Measurements from ENCODE around the gene ZBTB5. TPM values are rescaled to one million over a fixed set of nuclear protein-coding genes. Genes with fewer than 3 reads are reported as not detected.

ZBTB5 gene
- total and polyA plus RNA-seq, 2 experiments from 2014 or later: 1.8 to 8.3 TPM

DNA sequence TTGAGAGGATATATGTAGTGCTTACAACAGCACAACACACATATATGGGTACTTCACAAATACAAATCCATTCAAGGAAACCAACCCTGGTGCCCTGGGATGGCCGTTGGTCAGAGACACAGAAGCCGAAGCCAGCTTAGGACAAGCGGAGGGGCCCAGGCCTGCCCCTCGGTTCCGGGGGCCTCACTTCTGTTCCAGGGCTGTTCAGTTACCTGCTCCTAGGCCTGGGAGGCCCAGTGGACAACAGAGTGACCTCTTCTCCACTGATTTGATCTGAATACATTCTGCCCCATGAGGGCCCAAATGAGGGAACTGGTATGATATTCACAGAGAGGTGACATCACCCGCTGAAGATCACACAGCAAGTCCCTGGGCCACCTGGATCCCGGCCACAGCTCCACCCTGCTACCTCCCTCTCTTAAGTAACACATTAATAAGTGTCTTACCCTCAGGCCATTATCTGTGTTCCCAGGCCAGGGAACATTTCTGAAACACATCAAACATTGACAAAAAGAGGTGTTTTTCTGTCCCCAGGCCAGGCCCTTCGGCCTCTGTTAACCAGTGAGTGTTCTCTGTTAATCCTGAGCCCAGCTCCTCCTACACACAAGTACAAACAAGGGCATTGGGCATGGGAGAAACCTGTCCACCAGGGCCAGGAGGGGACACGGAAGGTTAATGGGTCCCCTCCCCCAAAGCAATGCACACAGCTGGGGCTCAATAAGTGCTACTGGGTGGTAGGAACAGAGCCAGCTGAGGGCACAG, 47.2 kb downstream of the ZBTB5 start:
- H2AFZ ChIP-seq: no peak overlapping the region
- H3K79me2 ChIP-seq (ENCODE audit: insufficient read depth): peaks cover 6% of the 10 kb centered on the region
- DNase-seq: no peak
- H3K4me3 ChIP-seq: no peak overlapping the region
- H3K4me1 ChIP-seq (ENCODE audit: insufficient read depth): peaks cover 19% of the 10 kb centered on the region; the same call in 1 of the 2 replicates
- H4K20me1 ChIP-seq (ENCODE audit: insufficient read depth): no peaks in the 10 kb centered on the region
- in situ Hi-C loops (cut with MboI): no loop called here
- no peak for TF ChIP-seq EZH2 (IDR thresholded peaks at IDR 0.05; ENCODE audit: insufficient read depth, poor library complexity, severe bottlenecking)
- TF ChIP-seq EZH2phosphoT487 (IDR thresholded peaks at IDR 0.05; ENCODE audit: insufficient read depth, low read depth): no peak
- no peak overlapping the region for H3K27ac ChIP-seq
- H3K9me3 ChIP-seq (ENCODE audit: low read depth): no peaks in the 10 kb centered on the region
- H3K36me3 ChIP-seq (ENCODE audit: low read depth): no peaks in the 10 kb centered on the region
- no peak overlapping the region for H3K9ac ChIP-seq
- H3F3A ChIP-seq (ENCODE audit: insufficient read depth): peaks cover 11% of the 10 kb centered on the region; the same call in 1 of the 2 replicates
- WGBS, 2 experiments (ENCODE audit: low coverage in 1 of 2, low lambda C conversion rate in 2 of 2, missing lambda C conversion rate in 2 of 2): 77 to 78% methylated on average over 9 of the region's 9 CpGs
- H3K9me2 ChIP-seq (ENCODE audit: insufficient read depth): no peaks in the 10 kb centered on the region
- no peaks in the 10 kb centered on the region for H3K27me3 ChIP-seq (replicated peaks; ENCODE audit: insufficient read depth)
- no peak overlapping the region for H3K4me2 ChIP-seq (ENCODE audit: unreplicated experiment)

DNA sequence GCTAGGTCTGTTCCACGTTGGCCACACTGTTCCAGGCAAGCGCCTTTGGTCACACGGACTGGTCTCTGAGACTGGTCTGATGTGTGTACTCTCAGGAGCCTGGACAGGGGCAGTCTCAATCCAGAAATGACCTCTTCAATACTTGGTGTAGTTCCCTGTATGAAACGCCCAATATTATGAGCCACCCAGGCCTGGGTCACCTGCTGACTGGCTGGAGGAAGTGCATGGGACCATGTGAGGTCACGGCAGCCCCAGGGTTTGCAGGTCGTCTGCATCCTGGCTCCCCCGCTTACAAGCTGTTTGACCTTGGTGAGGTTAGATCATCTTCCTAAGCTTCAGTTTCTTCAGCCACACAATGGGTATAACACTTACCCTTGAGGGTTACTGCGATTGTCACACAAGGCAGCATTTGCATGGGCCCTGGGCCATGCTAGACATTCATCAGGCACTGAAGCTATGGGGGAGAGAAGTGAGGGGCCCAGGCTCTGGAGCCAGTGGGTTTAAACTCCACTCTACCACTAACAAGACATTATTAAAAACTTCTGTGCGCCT, 47.9 kb downstream of the ZBTB5 start:
- H3K9me2 ChIP-seq (ENCODE audit: insufficient read depth): no peaks in the 10 kb centered on the region
- H2AFZ ChIP-seq: no peak overlapping the region
- H3K4me1 ChIP-seq (ENCODE audit: insufficient read depth): peaks cover 19% of the 10 kb centered on the region; the same call in 1 of the 2 replicates
- H3K27me3 ChIP-seq (replicated peaks; ENCODE audit: insufficient read depth): no peaks in the 10 kb centered on the region
- peaks cover 11% of the 10 kb centered on the region; the same call in 1 of the 2 replicates for H3F3A ChIP-seq (ENCODE audit: insufficient read depth)
- WGBS, 2 experiments (ENCODE audit: low coverage in 1 of 2, low lambda C conversion rate in 2 of 2, missing lambda C conversion rate in 2 of 2): 68 to 75% methylated on average over 8 to 9 of the region's 9 CpGs
- no peak overlapping the region for H3K9ac ChIP-seq
- no peaks in the 10 kb centered on the region for H3K36me3 ChIP-seq (ENCODE audit: low read depth)
- in situ Hi-C loops (cut with MboI): no loop called here
- no peak for TF ChIP-seq EZH2 (IDR thresholded peaks at IDR 0.05; ENCODE audit: insufficient read depth, poor library complexity, severe bottlenecking)
- no peak for TF ChIP-seq EZH2phosphoT487 (IDR thresholded peaks at IDR 0.05; ENCODE audit: insufficient read depth, low read depth)
- H3K79me2 ChIP-seq (ENCODE audit: insufficient read depth): no peaks in the 10 kb centered on the region
- H3K4me2 ChIP-seq (ENCODE audit: unreplicated experiment): no peak overlapping the region
- H3K27ac ChIP-seq: no peak overlapping the region
- no peaks in the 10 kb centered on the region for H3K9me3 ChIP-seq (ENCODE audit: low read depth)
- DNase-seq: no peak
- H4K20me1 ChIP-seq (ENCODE audit: insufficient read depth): no peaks in the 10 kb centered on the region
- no peak overlapping the region for H3K4me3 ChIP-seq

GRCh38 chr9:37415011-37415719, 50.1 kb downstream of the ZBTB5 start:
- H3F3A ChIP-seq (ENCODE audit: insufficient read depth): peaks cover 11% of the 10 kb centered on the region; the same call in 1 of the 2 replicates
- peak overlapping the region; percentile 44 for H3K4me3 ChIP-seq
- in situ Hi-C loops (cut with MboI): no loop called here
- peak; percentile 86 for DNase-seq
- no peaks in the 10 kb centered on the region for H3K79me2 ChIP-seq (ENCODE audit: insufficient read depth)
- no peaks in the 10 kb centered on the region for H4K20me1 ChIP-seq (ENCODE audit: insufficient read depth)
- H3K9me2 ChIP-seq (ENCODE audit: insufficient read depth): no peaks in the 10 kb centered on the region
- no peak for TF ChIP-seq EZH2 (IDR thresholded peaks at IDR 0.05; ENCODE audit: insufficient read depth, poor library complexity, severe bottlenecking)
- TF ChIP-seq EZH2phosphoT487 (IDR thresholded peaks at IDR 0.05; ENCODE audit: insufficient read depth, low read depth): no peak
- H3K4me2 ChIP-seq (ENCODE audit: unreplicated experiment): peak overlapping the region; percentile 54
- peak overlapping the region; percentile 80 for H2AFZ ChIP-seq
- H3K4me1 ChIP-seq (ENCODE audit: insufficient read depth): peaks cover 15% of the 10 kb centered on the region; the same call in 1 of the 2 replicates
- 17 to 19% methylated on average over 22 of the region's 22 CpGs for WGBS, 2 experiments (ENCODE audit: low coverage in 1 of 2, low lambda C conversion rate in 2 of 2, missing lambda C conversion rate in 2 of 2)
- peak overlapping the region; percentile 59 for H3K27ac ChIP-seq
- no peaks in the 10 kb centered on the region for H3K36me3 ChIP-seq (ENCODE audit: low read depth)
- H3K27me3 ChIP-seq (replicated peaks; ENCODE audit: insufficient read depth): no peaks in the 10 kb centered on the region
- peak overlapping the region; percentile 43; the same call in 1 of the 2 replicates for H3K9ac ChIP-seq
- H3K9me3 ChIP-seq (ENCODE audit: low read depth): no peaks in the 10 kb centered on the region

- no peaks in the 10 kb centered on the region for H3K79me2 ChIP-seq (ENCODE audit: insufficient read depth)
- peak overlapping the region; percentile 59 for H3K27ac ChIP-seq
- TF ChIP-seq EZH2phosphoT487 (IDR thresholded peaks at IDR 0.05; ENCODE audit: insufficient read depth, low read depth) (no peak), EZH2 (IDR thresholded peaks at IDR 0.05; ENCODE audit: insufficient read depth, poor library complexity, severe bottlenecking) (no peak)
- H3K36me3 ChIP-seq (ENCODE audit: low read depth): no peaks in the 10 kb centered on the region
- H3K9me3 ChIP-seq (ENCODE audit: low read depth): no peaks in the 10 kb centered on the region
- peak overlapping the region; percentile 80 for H2AFZ ChIP-seq
- peaks cover 15% of the 10 kb centered on the region; the same call in 1 of the 2 replicates for H3K4me1 ChIP-seq (ENCODE audit: insufficient read depth)
- H3K4me3 ChIP-seq: no peak overlapping the region
- peaks cover 11% of the 10 kb centered on the region; the same call in 1 of the 2 replicates for H3F3A ChIP-seq (ENCODE audit: insufficient read depth)
- H3K27me3 ChIP-seq (replicated peaks; ENCODE audit: insufficient read depth): no peaks in the 10 kb centered on the region
- no peaks in the 10 kb centered on the region for H3K9me2 ChIP-seq (ENCODE audit: insufficient read depth)
- H3K9ac ChIP-seq: peak overlapping the region; percentile 43; the same call in 1 of the 2 replicates
- in situ Hi-C loops (cut with MboI): no loop called here
- peak overlapping the region; percentile 54 for H3K4me2 ChIP-seq (ENCODE audit: unreplicated experiment)
- no peak for DNase-seq
- no peaks in the 10 kb centered on the region for H4K20me1 ChIP-seq (ENCODE audit: insufficient read depth)
- 84 to 86% methylated on average over 10 of the region's 10 CpGs for WGBS, 2 experiments (ENCODE audit: low coverage in 1 of 2, low lambda C conversion rate in 2 of 2, missing lambda C conversion rate in 2 of 2)
These were observed 50.7 kb downstream of the ZBTB5 start for GRCh38 chr9:37414503-37414943.

Data from GM23248 (cell line).